GM15510 (cell line): ENCODE results near the gene SLC51A.

Experiments
- POLR2A ChIP-seq: IDR thresholded peaks from 3 replicates; pipeline ENCODE4 v1.6.1; 2011; ENCODE audit warnings: borderline replicate concordance; ENCODE audit not compliant: insufficient read length; ENCODE audit errors: extremely low read depth

Gene SLC51A

DNA sequence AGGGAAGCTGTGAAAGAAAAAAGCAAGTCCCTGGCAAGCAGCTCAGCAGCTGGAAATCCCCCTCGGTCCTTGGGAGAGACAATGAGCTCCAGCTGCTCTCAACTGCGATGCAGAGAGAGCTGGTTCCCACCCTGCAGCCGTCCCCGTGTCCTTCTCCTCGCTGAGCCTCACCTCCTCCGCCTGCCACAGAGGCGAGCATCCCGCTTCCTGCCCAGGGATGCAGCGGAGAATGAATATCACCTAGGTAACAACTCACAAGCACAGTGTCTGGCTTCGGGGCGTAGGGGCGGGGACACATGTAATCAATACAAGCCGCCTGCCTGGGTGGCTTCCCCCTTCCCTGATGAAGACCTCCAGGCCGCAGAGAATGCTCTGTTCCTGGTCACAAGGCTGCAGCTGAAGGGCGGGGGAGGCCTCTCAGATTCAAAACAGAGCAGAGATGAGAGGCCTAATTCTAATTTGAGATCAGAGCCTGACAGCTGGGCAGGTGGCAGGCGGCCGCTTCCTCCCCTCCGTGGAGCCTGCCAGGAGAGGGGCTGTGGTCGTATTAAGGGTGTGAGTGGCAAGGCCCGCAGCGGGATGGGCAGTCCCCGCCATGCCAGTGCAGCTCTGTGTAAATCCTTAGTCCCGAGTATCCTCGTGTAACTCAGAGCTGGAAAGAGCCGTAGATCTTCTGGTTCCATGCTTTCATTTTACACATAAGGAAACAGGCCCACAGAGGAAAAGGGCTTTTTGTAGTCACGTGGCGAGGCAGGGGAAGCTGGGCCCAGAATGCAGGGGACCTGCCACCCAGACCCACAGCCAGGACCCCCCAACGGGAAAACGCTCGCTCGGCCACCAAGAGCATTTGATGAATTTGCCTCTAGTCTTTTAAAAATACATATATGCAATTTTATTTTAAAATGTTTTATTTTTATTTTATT, 29.4 kb upstream of the SLC51A start:
- TF ChIP-seq POLR2A, result no peak

GRCh38 chr3:196189566-196190347, 26.6 kb upstream of the SLC51A start:
- TF ChIP-seq POLR2A, result no peak

- TF ChIP-seq POLR2A, result no peak
Measured at GRCh38 chr3:196192036-196192523, 24.3 kb upstream of the SLC51A start.

DNA sequence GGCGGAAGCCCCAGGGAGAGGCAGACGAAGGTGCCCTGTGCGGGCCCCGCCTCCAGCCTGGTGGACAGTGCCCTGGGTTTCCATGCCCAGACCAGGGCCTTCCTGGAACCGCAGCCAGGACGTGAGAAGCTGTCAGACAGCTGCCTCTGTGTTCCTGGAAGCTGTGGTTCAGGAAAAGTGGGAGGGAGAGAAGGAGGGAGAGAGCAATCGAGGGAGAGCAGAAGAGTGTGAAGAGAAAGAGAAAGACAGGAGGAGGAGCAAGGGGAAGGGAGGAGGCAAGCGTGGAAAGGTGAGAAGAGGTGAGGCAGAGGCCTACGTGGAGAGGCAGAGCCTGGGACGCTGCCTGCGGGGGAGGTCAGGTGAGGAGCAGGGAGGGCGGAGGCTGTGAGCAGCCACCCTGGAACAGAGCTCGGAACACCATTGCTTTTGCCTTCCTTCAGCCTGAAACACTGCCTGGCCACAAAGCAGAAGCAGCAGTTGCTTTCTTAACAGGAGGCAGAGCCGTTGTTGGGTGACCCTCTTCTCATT, 23.7 kb upstream of the SLC51A start:
- no peak for TF ChIP-seq POLR2A

DNA sequence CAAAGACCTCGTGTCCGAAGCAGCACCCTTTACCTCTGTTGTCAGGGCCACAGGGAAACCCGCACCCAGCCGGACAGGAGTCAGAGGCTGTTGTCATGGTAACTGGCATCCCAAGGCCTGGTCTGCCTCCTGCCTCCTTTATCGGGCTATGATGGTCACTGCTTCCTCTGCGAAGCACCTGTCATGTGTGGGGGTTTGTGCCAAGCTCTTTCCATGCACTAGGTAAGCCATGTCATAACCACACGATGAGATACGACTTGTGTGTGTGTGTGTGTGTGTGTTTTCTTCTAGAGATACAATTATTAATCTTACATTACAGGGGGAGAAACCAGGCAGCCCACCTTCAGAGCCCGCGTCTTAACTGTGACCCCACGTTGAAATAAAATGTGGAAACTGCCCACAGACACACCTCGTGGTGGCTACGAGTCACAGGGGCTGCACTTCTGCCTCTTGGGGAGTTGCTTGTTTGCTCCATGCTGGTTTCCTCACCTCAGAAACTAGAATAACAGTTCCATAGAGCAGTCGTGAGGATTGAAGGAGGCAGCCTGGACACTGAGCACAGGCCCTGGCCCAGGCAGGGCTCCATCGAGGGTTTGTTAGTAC, 23.1 kb upstream of the SLC51A start:
- no peak for TF ChIP-seq POLR2A

DNA sequence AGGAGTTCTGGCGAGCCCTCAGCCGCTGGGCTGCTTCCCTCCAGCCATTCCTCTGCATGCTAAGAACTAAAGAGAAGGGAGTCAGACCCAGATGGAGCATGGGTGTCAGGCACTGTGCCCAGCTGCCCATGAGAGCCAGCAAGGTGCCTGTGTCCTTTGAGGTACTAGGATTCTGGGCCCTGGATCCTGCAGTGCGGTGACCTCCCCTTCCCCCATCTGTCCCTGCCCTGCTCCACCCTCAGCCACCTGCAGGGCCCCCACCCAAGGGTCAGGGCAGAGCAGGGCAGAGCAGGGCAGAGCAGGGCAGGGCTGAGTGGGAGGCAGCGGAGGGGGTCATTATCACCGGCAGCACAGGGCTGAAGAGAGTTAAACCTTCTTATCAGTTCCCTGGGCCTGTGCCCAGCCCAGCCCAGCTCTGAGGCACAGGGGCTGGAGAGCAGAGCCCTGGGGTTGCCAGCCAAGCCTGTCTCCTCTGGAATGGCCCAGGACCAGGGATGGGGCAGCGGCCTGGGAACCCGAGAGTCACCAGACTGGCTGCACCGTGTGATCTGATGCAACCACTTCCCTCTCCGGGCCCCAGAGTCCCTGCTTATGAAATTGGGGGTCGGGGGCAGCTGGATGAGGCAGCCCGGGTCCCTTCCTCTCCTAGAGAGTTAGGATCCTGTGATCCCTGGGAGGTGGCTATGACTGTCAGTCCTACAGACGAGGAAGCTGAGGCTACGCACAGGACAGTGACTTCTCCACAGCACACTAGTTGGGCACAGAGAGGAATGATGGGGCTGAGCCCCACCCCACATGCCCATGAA, 22.4 kb upstream of the SLC51A start:
- no peak for TF ChIP-seq POLR2A

GRCh38 chr3:196194542-196194915, 21.8 kb upstream of the SLC51A start:
- TF ChIP-seq POLR2A, result no peak

GRCh38 chr3:196195664-196196265, 20.6 kb upstream of the SLC51A start:
- TF ChIP-seq POLR2A, result no peak

GRCh38 chr3:196197524-196197923, 18.8 kb upstream of the SLC51A start:
- TF ChIP-seq POLR2A, result no peak

- no peak for TF ChIP-seq POLR2A
Measured at GRCh38 chr3:196198081-196198675, 18.2 kb upstream of the SLC51A start.

GRCh38 chr3:196198771-196199753, 17.3 kb upstream of the SLC51A start:
- TF ChIP-seq POLR2A, result no peak

DNA sequence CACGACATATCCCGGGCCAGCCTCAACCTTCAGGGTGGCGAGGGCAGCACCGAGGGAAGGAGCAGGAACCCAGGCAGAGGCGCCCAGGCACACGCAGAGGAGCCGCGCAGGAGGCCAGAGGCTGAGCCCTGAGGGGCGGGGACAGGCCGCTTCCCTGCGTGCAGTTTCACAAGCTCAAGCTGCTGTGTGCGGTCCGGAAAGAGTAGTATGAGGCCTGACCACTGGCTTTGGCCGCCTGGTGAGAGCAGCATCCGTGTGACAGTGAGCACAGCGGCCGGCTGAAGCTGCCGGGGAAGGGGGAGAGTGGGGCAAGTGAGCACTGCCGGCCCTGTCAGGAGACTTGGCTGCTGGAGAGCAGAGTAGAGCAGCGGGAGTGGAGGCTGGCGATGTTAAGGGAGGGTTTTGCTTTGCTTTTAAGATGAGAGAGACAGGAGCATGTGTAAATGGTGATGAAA, 13.8 kb upstream of the SLC51A start:
- no peak for TF ChIP-seq POLR2A
